SK-N-SH treated with all-trans-retinoic acid at 6 μM for 48 hours (cell line): ENCODE measurements around the gene NTN1.

ENCODE experiments used
- ATAC-seq: fragments of 200-7000 bp; cut with Tn5 transposase; 3 replicates; pipeline ENCODE4 v1.9.1; 2020; ENCODE audit warnings: mild to moderate bottlenecking, moderate library complexity
- ARNTL ChIP-seq: fragments of 450-650 bp; formaldehyde crosslinking; IDR thresholded peaks from 2 replicates; pipeline ENCODE4 v1.5.0; 2020; ENCODE audit warnings: low read depth, mild to moderate bottlenecking, moderate library complexity, borderline replicate concordance
- BACH2 ChIP-seq: fragments of 250-450 bp; sonication (Bioruptor Pico); IDR thresholded peaks from 2 replicates; pipeline ENCODE4 v1.9.0; 2021; ENCODE audit warnings: mild to moderate bottlenecking, borderline replicate concordance
- CREB5 ChIP-seq: fragments of 250-450 bp; sonication (Bioruptor Pico); IDR thresholded peaks from 2 replicates; pipeline ENCODE4 v1.5.1; 2020; ENCODE audit warnings: low read depth, mild to moderate bottlenecking, moderate library complexity
- CSDC2 ChIP-seq: fragments of 250-450 bp; sonication (Bioruptor Pico); IDR thresholded peaks from 2 replicates; pipeline ENCODE4 v1.5.0; 2020; ENCODE audit warnings: mild to moderate bottlenecking, moderate library complexity
- GLIS3 ChIP-seq: fragments of 250-450 bp; sonication (Bioruptor Pico); IDR thresholded peaks from 2 replicates; pipeline ENCODE4 v1.5.0; 2020; ENCODE audit warnings: mild to moderate bottlenecking, moderate library complexity
- ISL1 ChIP-seq: fragments of 250-450 bp; sonication (Bioruptor Pico); IDR thresholded peaks from 2 replicates; pipeline ENCODE4 v2.1.2; 2022; ENCODE audit warnings: mild to moderate bottlenecking, moderate library complexity
- OSR1 ChIP-seq: fragments of 250-450 bp; sonication (Bioruptor Pico); IDR thresholded peaks from 2 replicates; pipeline ENCODE4 v1.8.0; 2022; ENCODE audit warnings: moderate library complexity, mild to moderate bottlenecking, inconsistent platforms
- PATZ1 ChIP-seq: fragments of 250-450 bp; sonication (Bioruptor Pico); IDR thresholded peaks from 2 replicates; pipeline ENCODE4 v1.8.0; 2020; ENCODE audit warnings: mild to moderate bottlenecking, moderate library complexity, borderline replicate concordance
- POU6F1 ChIP-seq: fragments of 250-450 bp; sonication (Bioruptor Pico); IDR thresholded peaks from 2 replicates; pipeline ENCODE4 v1.8.0; 2021; ENCODE audit warnings: low read depth, mild to moderate bottlenecking, moderate library complexity, borderline replicate concordance
- PPARA ChIP-seq: fragments of 250-450 bp; sonication (Bioruptor Pico); IDR thresholded peaks from 2 replicates; pipeline ENCODE4 v1.5.0; 2020; ENCODE audit warnings: mild to moderate bottlenecking, borderline replicate concordance
- RARB ChIP-seq: fragments of 250-450 bp; sonication (Bioruptor Pico); IDR thresholded peaks from 2 replicates; pipeline ENCODE4 v1.8.0; 2021; ENCODE audit warnings: mild to moderate bottlenecking, moderate library complexity
- SNAI2 ChIP-seq: fragments of 250-450 bp; sonication (Bioruptor Pico); IDR thresholded peaks from 2 replicates; pipeline ENCODE4 v1.5.0; 2020; ENCODE audit warnings: mild to moderate bottlenecking, moderate library complexity
- TCF4 ChIP-seq: fragments of 250-450 bp; sonication (Bioruptor Pico); IDR thresholded peaks from 2 replicates; pipeline ENCODE4 v1.8.0; 2021; ENCODE audit warnings: mild to moderate bottlenecking, moderate library complexity, borderline replicate concordance
- TOX ChIP-seq: fragments of 250-450 bp; sonication (Bioruptor Pico); IDR thresholded peaks from 2 replicates; pipeline ENCODE4 v1.8.0; 2021; ENCODE audit warnings: mild to moderate bottlenecking, moderate library complexity, borderline replicate concordance
- TSHZ2 ChIP-seq: fragments of 250-450 bp; sonication (Bioruptor Pico); IDR thresholded peaks from 2 replicates; pipeline ENCODE4 v1.5.0; 2020; ENCODE audit warnings: mild to moderate bottlenecking, moderate library complexity
- ZFP3 ChIP-seq: fragments of 250-450 bp; sonication (Bioruptor Pico); IDR thresholded peaks from 2 replicates; pipeline ENCODE4 v1.5.0; 2020; ENCODE audit warnings: mild to moderate bottlenecking, moderate library complexity
- ZFP30 ChIP-seq: fragments of 450-650 bp; formaldehyde crosslinking; IDR thresholded peaks from 2 replicates; pipeline ENCODE4 v1.5.0; 2022; ENCODE audit warnings: mild to moderate bottlenecking, moderate library complexity
- ZNF565 ChIP-seq: fragments of 450-650 bp; formaldehyde crosslinking; conservative IDR thresholded peaks from 2 replicates; pipeline ENCODE4 v1.5.0; 2020; ENCODE audit warnings: low read depth, mild to moderate bottlenecking, moderate library complexity
- ZNF70 ChIP-seq: fragments of 450-650 bp; formaldehyde crosslinking; IDR thresholded peaks from 2 replicates; pipeline ENCODE4 v1.5.0; 2020; ENCODE audit warnings: mild to moderate bottlenecking, moderate library complexity

The NTN1 gene

GRCh38 chr17:9238340-9239245 is 217.3 kb downstream of the NTN1 start:
- TF ChIP-seq ZNF565 (CRISPR knock-in tag), result no peak
- no peak for TF ChIP-seq ISL1 (CRISPR knock-in tag)
- no peak for TF ChIP-seq TSHZ2 (CRISPR knock-in tag)
- no peak for TF ChIP-seq ZFP3
- no peak for TF ChIP-seq OSR1 (CRISPR knock-in tag)
- TF ChIP-seq BACH2 (CRISPR knock-in tag), result no peak
- TF ChIP-seq PATZ1 (CRISPR knock-in tag), result no peak
- TF ChIP-seq PPARA (CRISPR knock-in tag), result no peak
- no peak for TF ChIP-seq RARB (CRISPR knock-in tag)
- no peak for TF ChIP-seq GLIS3 (CRISPR knock-in tag)
- no peak for TF ChIP-seq CREB5
- no peak for TF ChIP-seq POU6F1
- TF ChIP-seq ARNTL (CRISPR knock-in tag), result no peak
- TF ChIP-seq ZFP30 (CRISPR knock-in tag), result no peak
- TF ChIP-seq ZNF70 (CRISPR knock-in tag), result no peak
- TF ChIP-seq TCF4 (CRISPR knock-in tag), result no peak
- TF ChIP-seq CSDC2 (CRISPR knock-in tag), result no peak
- TF ChIP-seq SNAI2, result no peak
- no peak for TF ChIP-seq TOX
- no peak for ATAC-seq

GRCh38 chr17:9239246-9239792 is 218.0 kb downstream of the NTN1 start:
- TF ChIP-seq RARB (CRISPR knock-in tag) (no peak), CSDC2 (CRISPR knock-in tag) (no peak), PATZ1 (CRISPR knock-in tag) (no peak)
- no peak for ATAC-seq
